ENCODE data around the gene CPT2. TPM values are rescaled to one million over a fixed set of nuclear protein-coding genes. Genes with fewer than 3 reads are reported as not detected.

Gene CPT2
- total RNA-seq: 13.2 and 16.8 TPM in 2 replicates

DNA sequence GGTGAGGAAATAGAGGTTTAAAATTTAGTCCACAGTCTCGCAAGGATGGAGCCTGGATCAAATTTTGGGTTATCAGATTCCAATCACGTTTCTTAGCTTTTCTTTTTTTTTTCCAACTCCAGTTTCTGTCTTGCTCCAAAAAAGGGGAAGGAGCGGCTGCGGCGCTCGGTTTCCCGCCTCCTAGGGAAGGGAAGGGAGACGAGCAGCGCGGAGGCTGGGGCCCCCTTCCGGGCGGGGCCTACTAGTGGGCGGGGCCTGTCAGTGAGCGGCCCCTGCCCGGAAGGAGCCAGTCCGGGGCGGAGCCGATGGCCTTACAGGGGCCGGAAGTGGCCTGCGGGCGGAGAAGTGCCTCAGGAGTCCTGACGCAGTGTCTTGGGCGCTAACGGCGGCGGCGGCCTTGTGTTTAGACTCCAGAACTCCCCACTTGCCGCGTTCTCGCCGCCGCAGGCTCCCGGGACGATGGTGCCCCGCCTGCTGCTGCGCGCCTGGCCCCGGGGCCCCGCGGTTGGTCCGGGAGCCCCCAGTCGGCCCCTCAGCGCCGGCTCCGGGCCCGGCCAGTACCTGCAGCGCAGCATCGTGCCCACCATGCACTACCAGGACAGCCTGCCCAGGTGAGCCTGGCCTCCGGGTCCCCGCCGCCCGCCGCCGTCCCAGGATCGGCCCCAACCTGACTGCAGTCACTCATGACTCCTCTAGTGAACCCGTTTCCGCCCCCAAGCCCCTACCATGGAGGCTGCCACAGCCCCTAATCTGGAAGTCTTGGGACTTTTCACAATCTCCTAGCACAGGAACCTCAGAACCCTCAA, at the start of gene CPT2:
TSS of gene CPT2 (plus strand) at position 340 of the 806 bp plus-strand sequence. CDS start at position 460, 120 bp downstream.

GRCh38 chr1:53220171-53220961, 23.7 kb downstream of the CPT2 start, which contains the start of gene CZIB:
Gene CZIB, minus strand, starts transcription at chr1:53220634. Its CDS starts 59 bp downstream, at chr1:53220575.

GRCh38 chr1:53238197-53239155, 41.9 kb downstream of the CPT2 start, which contains the start of gene MAGOH:
Gene MAGOH, minus strand, starts transcription at chr1:53238518. Its CDS starts 70 bp downstream, at chr1:53238448.

Other genes with a start within 250 kb of the CPT2 start
- 56.5 and 58.7 TPM in 2 replicates for gene PODN, start 134.6 kb upstream of the CPT2 start, total RNA-seq
- 1.00 and 5.8 TPM in 2 replicates for gene SLC1A7, start 54.2 kb upstream of the CPT2 start, total RNA-seq
- gene CZIB, start 23.8 kb downstream of the CPT2 start, total RNA-seq: 52.1 and 61.4 TPM in 2 replicates
- 30.2 and 36.1 TPM in 2 replicates for gene MAGOH, start 41.7 kb downstream of the CPT2 start, total RNA-seq
- gene LRP8, start 131.2 kb downstream of the CPT2 start, total RNA-seq: 11.5 and 15.6 TPM in 2 replicates